ENCODE measurements around the gene BTG1. TPM values are rescaled to one million over a fixed set of nuclear protein-coding genes. Genes with fewer than 3 reads are reported as not detected.

BTG1 gene
- total and polyA plus RNA-seq, 2 of the 4 experiments (the other 2 are of a cell fraction), result 3.8 to 33.5 TPM

- no peak overlapping the region for H2AFZ ChIP-seq (replicated peaks; ENCODE audit: low read length, poor library complexity)
- H4K8ac ChIP-seq (ENCODE audit: low read depth in 2 of 2, low read length in 2 of 2), result peak overlapping the region; percentile 10 to 20; a peak in 3 of 4 replicates
- peaks cover 27% of the 10 kb centered on the region for H3K36me3 ChIP-seq (ENCODE audit: control insufficient read depth, insufficient read depth, low read length)
- in situ Hi-C loops (cut with MboI; ENCODE audit: low sequenced_read_pairs), result loop anchor here (5.0 to 10.0 kb wide), 3 partner anchors 327 to 755 kb away; no protein-coding TSS in a partner anchor
- peaks cover 7% of the 10 kb centered on the region for H3K9me1 ChIP-seq (ENCODE audit: insufficient read depth, low read length)
- peaks cover 0 to 18% of the 10 kb centered on the region in 2 experiments; a peak in 2 of 4 replicates for H3K79me1 ChIP-seq (ENCODE audit: low read depth in 1 of 2, low read length in 2 of 2)
- ATAC-seq (ENCODE audit: low read depth), result no peak
- peak overlapping the region; percentile 26 for H2AK9ac ChIP-seq (replicated peaks; ENCODE audit: low read depth, low read length, poor library complexity)
- CTCF ChIA-PET, result no interaction called here
- H3K14ac ChIP-seq (replicated peaks; ENCODE audit: low read depth, low read length), result peak overlapping the region; percentile 53
- peak overlapping the region; percentile 71; the same call in 1 of the 2 replicates for H4K5ac ChIP-seq (ENCODE audit: low read depth, low read length)
- peak overlapping the region; percentile 71; the same call in 1 of the 2 replicates for H3K4ac ChIP-seq (ENCODE audit: low read depth, low read length)
- WGBS, 2 experiments (ENCODE audit: extremely low coverage in 2 of 2, insufficient read length in 1 of 2), result 14% methylated on average over 1 of the region's 2 CpGs; no CpG with 5 or more reads in 1 of the 2 experiments
- H2BK15ac ChIP-seq (ENCODE audit: low read depth, low read length), result peak overlapping the region; percentile 62; the same call in 1 of the 3 replicates
- peak overlapping the region; percentile 79 for H2BK5ac ChIP-seq (ENCODE audit: low read depth, low read length, poor library complexity, severe bottlenecking)
- no peaks in the 10 kb centered on the region for H3K9me3 ChIP-seq (ENCODE audit: control insufficient read depth, insufficient read depth, low read length)
- peak overlapping the region; percentile 73 for H2AK5ac ChIP-seq (ENCODE audit: low read depth, low read length)
- H3K4me3 ChIP-seq (ENCODE audit: insufficient read depth, low read depth, low read length), result peak overlapping the region; percentile 50
- H3K18ac ChIP-seq (ENCODE audit: low read depth, low read length), result peak overlapping the region; percentile 88; the same call in 1 of the 2 replicates
- H2BK120ac ChIP-seq (ENCODE audit: low read depth, low read length), result peak overlapping the region; percentile 23; the same call in 1 of the 2 replicates
- POLR2A ChIA-PET (ENCODE audit: unreplicated experiment), result interaction anchor here (0.6 kb wide), 1 partner anchor 559 kb away, joined by 3 read pairs; no protein-coding TSS in a partner anchor
- H3K56ac ChIP-seq (ENCODE audit: extremely low read depth, insufficient read depth, low read length), result peak overlapping the region; percentile 81
- peaks cover 17% of the 10 kb centered on the region for H4K20me1 ChIP-seq (ENCODE audit: insufficient read depth, low read length)
- peak overlapping the region; percentile 99 for H3K4me2 ChIP-seq (ENCODE audit: low read depth, low read length)
- peak overlapping the region; percentile 70; the same call in 1 of the 2 replicates for H2BK20ac ChIP-seq (ENCODE audit: low read depth, low read length)
- no TSS peak for BruUV-seq (replicated peaks)
- no peak overlapping the region for H4K91ac ChIP-seq (ENCODE audit: insufficient read depth, low read depth, low read length)
- intact Hi-C loops (cut with micrococcal nuclease), result loop anchor here (2.0 to 5.0 kb wide), 4 partner anchors 61 to 257 kb away; no protein-coding TSS in a partner anchor
- peak overlapping the region; percentile 68 for H3K27ac ChIP-seq (ENCODE audit: insufficient read depth, low read length)
- no peaks in the 10 kb centered on the region for H3K27me3 ChIP-seq (ENCODE audit: control insufficient read depth, insufficient read depth, low read length)
- H3K9ac ChIP-seq (ENCODE audit: low read depth, low read length), result peak overlapping the region; percentile 79
- peak; percentile 59 for DNase-seq
- dilution Hi-C loops (cut with HindIII; ENCODE audit: low sequenced_read_pairs, unreplicated experiment), result no loop called here
- TF ChIP-seq RCOR1 (IDR thresholded peaks at IDR 0.05; ENCODE audit: insufficient replicate concordance, low read length) (no peak), POLR2A (IDR thresholded peaks at IDR 0.05; ENCODE audit: low read depth, low read length) (peak; percentile 22; the same call in 1 of the 2 replicates)
- peak overlapping the region; percentile 75 for H3K23ac ChIP-seq (ENCODE audit: low read depth, low read length)
- H3K4me1 ChIP-seq (ENCODE audit: control insufficient read depth, insufficient read depth, low read length), result peaks cover 11% of the 10 kb centered on the region
Measured at GRCh38 chr12:92139634-92140150, 6.0 kb downstream of the BTG1 start.
